ENCODE measurements around the gene TAOK2. TPM values are rescaled to one million over a fixed set of nuclear protein-coding genes. Genes with fewer than 3 reads are reported as not detected.

Gene TAOK2
- total and polyA plus RNA-seq, 2 experiments from 2014 or later: 24.5 to 33.4 TPM

DNA sequence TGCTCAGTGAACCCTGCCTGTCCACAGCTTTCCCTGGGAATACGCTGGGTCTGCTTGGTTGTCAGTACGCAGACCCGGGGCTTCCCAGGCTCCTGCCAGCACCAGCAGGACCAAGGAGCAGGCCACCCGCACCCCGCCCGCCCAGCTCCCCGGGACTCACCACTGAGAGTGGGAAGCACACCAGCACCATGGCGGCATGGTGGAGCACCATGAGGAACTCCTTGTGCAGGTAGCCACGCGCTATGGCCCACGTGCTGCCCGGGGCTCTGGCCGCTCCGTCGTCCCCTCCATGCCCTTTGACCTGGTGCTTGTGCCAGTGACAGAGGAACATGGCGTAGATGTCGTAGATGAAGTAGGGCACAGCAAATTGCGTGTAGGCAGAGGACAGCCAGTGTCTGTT, 52.8 kb downstream of the TAOK2 start:
- WGBS (ENCODE audit: low lambda C conversion rate, missing lambda C conversion rate): 91% methylated on average over 13 of the region's 18 CpGs
- Histone ChIP-seq H3K4me3 (no peak overlapping the region), H3K9me3 (ENCODE audit: low read depth) (no peaks in the 10 kb centered on the region), H3K4me2 (no peak overlapping the region), H2AFZ (no peak overlapping the region), H3K36me3 (replicated peaks; ENCODE audit: insufficient read depth, low read depth) (no peaks in the 10 kb centered on the region), H4K20me1 (ENCODE audit: insufficient read depth, poor library complexity, severe bottlenecking) (no peaks in the 10 kb centered on the region), H3K9me2 (replicated peaks; ENCODE audit: insufficient read depth) (no peaks in the 10 kb centered on the region), H3K4me1 (ENCODE audit: insufficient read depth) (peaks cover 6% of the 10 kb centered on the region), H3K27me3 (peaks cover 47% of the 10 kb centered on the region), H3K79me2 (no peaks in the 10 kb centered on the region), H3K27ac (no peak overlapping the region)
- DNase-seq (ENCODE audit: low spot score): no peak
- no peak for TF ChIP-seq EZH2 (IDR thresholded peaks at IDR 0.05; ENCODE audit: borderline replicate concordance)
- TF ChIP-seq, protein P1, sequence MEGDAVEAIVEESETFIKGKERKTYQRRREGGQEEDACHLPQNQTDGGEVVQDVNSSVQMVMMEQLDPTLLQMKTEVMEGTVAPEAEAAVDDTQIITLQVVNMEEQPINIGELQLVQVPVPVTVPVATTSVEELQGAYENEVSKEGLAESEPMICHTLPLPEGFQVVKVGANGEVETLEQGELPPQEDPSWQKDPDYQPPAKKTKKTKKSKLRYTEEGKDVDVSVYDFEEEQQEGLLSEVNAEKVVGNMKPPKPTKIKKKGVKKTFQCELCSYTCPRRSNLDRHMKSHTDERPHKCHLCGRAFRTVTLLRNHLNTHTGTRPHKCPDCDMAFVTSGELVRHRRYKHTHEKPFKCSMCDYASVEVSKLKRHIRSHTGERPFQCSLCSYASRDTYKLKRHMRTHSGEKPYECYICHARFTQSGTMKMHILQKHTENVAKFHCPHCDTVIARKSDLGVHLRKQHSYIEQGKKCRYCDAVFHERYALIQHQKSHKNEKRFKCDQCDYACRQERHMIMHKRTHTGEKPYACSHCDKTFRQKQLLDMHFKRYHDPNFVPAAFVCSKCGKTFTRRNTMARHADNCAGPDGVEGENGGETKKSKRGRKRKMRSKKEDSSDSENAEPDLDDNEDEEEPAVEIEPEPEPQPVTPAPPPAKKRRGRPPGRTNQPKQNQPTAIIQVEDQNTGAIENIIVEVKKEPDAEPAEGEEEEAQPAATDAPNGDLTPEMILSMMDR (IDR thresholded peaks at IDR 0.05; ENCODE audit: poor library complexity): no peak
- no peak for TF ChIP-seq EZH2phosphoT487 (IDR thresholded peaks at IDR 0.05; ENCODE audit: low read depth, severe bottlenecking, unreplicated experiment)

DNA sequence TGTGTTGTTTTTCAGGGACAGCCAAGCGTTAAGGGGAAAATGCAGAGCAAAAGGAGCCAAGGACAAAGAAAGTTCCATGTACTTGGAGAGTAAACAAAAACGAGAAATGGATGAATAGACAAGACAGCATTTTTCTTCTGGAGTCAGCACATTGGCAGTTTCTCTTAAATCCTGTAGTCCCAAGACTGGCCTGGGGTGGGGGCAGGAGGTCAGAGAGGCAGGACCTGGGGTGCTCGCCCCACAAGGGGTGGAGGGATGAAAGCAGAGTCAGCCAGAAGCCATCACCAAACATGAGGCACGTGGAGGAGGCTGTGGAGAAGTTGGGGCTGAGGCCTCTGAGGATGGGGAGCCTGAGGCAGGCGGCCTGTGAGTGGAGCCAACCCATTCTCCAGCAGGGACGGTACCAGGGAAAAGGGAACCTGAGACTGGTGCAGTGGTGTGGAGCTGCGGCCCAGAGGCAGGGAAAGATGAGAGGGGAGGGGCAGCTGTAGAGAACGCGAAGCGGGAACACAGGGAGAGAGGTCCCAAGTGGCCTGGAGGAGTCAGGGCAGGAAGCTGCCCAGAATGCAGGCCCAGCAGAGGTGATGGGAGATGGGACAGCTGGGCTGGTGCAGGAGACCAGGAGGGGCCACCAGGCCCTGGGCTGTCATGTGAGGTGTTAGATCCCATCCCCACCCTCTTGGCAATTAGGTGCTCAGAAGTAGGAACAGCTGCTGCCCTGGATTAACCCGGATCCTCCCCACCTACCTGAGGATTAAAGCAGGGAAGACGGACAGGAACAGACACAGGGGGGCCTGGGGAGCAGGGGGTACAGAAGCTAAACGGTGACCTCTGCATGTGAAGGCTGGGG, 54.1 kb downstream of the TAOK2 start:
- no peak overlapping the region for H3K27ac ChIP-seq
- no peaks in the 10 kb centered on the region for H3K9me3 ChIP-seq (ENCODE audit: low read depth)
- H3K36me3 ChIP-seq (replicated peaks; ENCODE audit: insufficient read depth, low read depth): no peaks in the 10 kb centered on the region
- H4K20me1 ChIP-seq (ENCODE audit: insufficient read depth, poor library complexity, severe bottlenecking): no peaks in the 10 kb centered on the region
- no peak overlapping the region for H2AFZ ChIP-seq
- H3K4me3 ChIP-seq: no peak overlapping the region
- no peak for DNase-seq (ENCODE audit: low spot score)
- no peaks in the 10 kb centered on the region for H3K9me2 ChIP-seq (replicated peaks; ENCODE audit: insufficient read depth)
- WGBS (ENCODE audit: low lambda C conversion rate, missing lambda C conversion rate): 69% methylated on average over 13 of the region's 13 CpGs
- TF ChIP-seq EZH2phosphoT487 (IDR thresholded peaks at IDR 0.05; ENCODE audit: low read depth, severe bottlenecking, unreplicated experiment): no peak
- TF ChIP-seq EZH2 (IDR thresholded peaks at IDR 0.05; ENCODE audit: borderline replicate concordance): no peak
- TF ChIP-seq, protein P1 (IDR thresholded peaks at IDR 0.05; ENCODE audit: poor library complexity): no peak
- H3K4me2 ChIP-seq: no peak overlapping the region
- H3K4me1 ChIP-seq (ENCODE audit: insufficient read depth): peaks cover 7% of the 10 kb centered on the region
- H3K27me3 ChIP-seq: peaks cover 61% of the 10 kb centered on the region
- H3K79me2 ChIP-seq: no peaks in the 10 kb centered on the region

DNA sequence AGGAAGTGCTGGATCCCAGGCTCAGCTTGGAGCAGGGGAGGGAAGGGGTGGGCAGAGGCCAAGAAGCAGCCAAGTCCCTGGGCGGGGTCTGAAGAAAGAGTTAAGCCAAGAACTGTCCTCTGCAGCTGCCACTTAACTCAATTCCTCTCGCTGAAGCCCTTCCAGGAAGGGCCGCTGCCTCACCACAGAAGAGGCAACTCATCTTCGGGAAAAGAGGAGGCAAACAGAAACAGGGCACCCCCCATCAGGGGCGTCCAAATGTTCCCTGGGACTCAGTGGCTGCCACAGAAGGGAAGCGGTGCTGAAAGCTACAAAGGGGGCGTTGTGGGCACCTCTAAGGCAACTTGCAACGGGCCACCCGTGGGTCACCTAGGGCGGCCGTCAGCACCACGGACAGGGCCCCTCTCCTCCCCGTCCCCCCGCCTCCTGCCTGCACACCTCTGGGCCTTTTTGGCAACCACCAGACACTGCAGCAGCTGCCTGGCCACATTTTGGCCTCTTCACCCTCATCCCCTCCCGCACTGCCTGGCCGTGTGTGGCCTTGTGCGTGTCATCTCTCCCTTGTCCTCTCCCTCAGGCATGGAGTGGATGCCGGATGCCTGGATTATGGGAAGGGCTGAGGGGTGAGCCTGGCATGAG, 54.9 kb downstream of the TAOK2 start:
- TF ChIP-seq EZH2 (IDR thresholded peaks at IDR 0.05; ENCODE audit: borderline replicate concordance) (no peak), EZH2phosphoT487 (IDR thresholded peaks at IDR 0.05; ENCODE audit: low read depth, severe bottlenecking, unreplicated experiment) (no peak)
- TF ChIP-seq, protein P1 (IDR thresholded peaks at IDR 0.05; ENCODE audit: poor library complexity): no peak
- DNase-seq (ENCODE audit: low spot score): peak; percentile 61
- no peak overlapping the region for H2AFZ ChIP-seq
- no peaks in the 10 kb centered on the region for H3K79me2 ChIP-seq
- H3K27me3 ChIP-seq: peaks cover 67% of the 10 kb centered on the region
- no peaks in the 10 kb centered on the region for H4K20me1 ChIP-seq (ENCODE audit: insufficient read depth, poor library complexity, severe bottlenecking)
- no peak overlapping the region for H3K4me2 ChIP-seq
- H3K9me3 ChIP-seq (ENCODE audit: low read depth): no peaks in the 10 kb centered on the region
- H3K9me2 ChIP-seq (replicated peaks; ENCODE audit: insufficient read depth): no peaks in the 10 kb centered on the region
- H3K4me1 ChIP-seq (ENCODE audit: insufficient read depth): peaks cover 7% of the 10 kb centered on the region
- no peaks in the 10 kb centered on the region for H3K36me3 ChIP-seq (replicated peaks; ENCODE audit: insufficient read depth, low read depth)
- no peak overlapping the region for H3K4me3 ChIP-seq
- 22% methylated on average over 18 of the region's 18 CpGs for WGBS (ENCODE audit: low lambda C conversion rate, missing lambda C conversion rate)
- H3K27ac ChIP-seq: no peak overlapping the region
